Measurements from ENCODE around the gene PIP5KL1. TPM values are rescaled to one million over a fixed set of nuclear protein-coding genes. Genes with fewer than 3 reads are reported as not detected.

The PIP5KL1 gene
- polyA plus RNA-seq, 1 donor from 2014 or later = 3.4 TPM

DNA sequence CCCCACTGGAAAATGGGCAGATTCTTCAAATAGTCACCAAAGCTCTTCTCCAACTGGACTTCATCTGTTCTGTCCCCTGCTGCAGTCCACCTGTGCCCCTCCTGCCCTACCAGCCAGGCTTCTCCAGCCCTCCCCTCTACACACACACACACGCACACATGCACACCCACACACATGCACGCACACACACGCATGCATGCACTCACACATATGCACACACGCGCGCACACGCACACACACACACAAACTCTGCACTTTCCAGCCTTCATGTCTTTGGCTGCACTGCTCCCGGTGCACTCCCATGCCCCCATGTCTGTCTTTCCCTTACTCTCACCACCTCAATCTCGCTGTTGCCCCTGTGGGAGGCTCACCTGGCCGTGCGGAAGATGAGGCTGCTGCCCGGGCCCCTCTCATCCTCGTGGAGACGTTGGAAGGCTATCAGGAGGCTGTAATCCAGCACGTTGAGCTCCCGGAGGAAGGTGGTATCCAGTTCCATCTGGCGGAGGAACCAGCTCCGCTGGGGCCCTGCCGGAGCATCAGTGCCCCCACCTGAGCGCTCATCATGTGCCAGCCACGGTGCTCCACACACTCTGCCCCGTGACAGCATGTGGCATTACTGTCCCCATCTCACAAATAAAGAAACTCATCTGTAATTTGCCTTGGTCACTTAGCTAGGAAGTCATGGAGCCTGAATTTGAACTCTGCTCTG, 5.7 kb downstream of the PIP5KL1 start:
- Histone ChIP-seq H3K4me3 (ENCODE audit: low read length) (no peak overlapping the region), H3F3A (ENCODE audit: insufficient read depth, low read length, poor library complexity, severe bottlenecking) (no peaks in the 10 kb centered on the region), H3K9me2 (ENCODE audit: insufficient read depth, low read length) (no peaks in the 10 kb centered on the region), H4K20me1 (ENCODE audit: insufficient read depth) (no peaks in the 10 kb centered on the region), H2AFZ (ENCODE audit: low read depth, low read length) (no peak overlapping the region), H3K79me2 (replicated peaks; ENCODE audit: insufficient read depth, low read length) (no peaks in the 10 kb centered on the region), H3K27ac (ENCODE audit: low read length) (no peak overlapping the region), H3K27me3 (ENCODE audit: insufficient read depth, low read depth, low read length) (peaks cover 50% of the 10 kb centered on the region), H3K36me3 (ENCODE audit: insufficient read depth, low read length) (no peaks in the 10 kb centered on the region), H3K9me3 (ENCODE audit: low read length) (no peaks in the 10 kb centered on the region), H3K4me2 (ENCODE audit: low read length) (no peak overlapping the region), H3K9ac (ENCODE audit: low read length) (no peak overlapping the region)
- TF ChIP-seq, protein P1, sequence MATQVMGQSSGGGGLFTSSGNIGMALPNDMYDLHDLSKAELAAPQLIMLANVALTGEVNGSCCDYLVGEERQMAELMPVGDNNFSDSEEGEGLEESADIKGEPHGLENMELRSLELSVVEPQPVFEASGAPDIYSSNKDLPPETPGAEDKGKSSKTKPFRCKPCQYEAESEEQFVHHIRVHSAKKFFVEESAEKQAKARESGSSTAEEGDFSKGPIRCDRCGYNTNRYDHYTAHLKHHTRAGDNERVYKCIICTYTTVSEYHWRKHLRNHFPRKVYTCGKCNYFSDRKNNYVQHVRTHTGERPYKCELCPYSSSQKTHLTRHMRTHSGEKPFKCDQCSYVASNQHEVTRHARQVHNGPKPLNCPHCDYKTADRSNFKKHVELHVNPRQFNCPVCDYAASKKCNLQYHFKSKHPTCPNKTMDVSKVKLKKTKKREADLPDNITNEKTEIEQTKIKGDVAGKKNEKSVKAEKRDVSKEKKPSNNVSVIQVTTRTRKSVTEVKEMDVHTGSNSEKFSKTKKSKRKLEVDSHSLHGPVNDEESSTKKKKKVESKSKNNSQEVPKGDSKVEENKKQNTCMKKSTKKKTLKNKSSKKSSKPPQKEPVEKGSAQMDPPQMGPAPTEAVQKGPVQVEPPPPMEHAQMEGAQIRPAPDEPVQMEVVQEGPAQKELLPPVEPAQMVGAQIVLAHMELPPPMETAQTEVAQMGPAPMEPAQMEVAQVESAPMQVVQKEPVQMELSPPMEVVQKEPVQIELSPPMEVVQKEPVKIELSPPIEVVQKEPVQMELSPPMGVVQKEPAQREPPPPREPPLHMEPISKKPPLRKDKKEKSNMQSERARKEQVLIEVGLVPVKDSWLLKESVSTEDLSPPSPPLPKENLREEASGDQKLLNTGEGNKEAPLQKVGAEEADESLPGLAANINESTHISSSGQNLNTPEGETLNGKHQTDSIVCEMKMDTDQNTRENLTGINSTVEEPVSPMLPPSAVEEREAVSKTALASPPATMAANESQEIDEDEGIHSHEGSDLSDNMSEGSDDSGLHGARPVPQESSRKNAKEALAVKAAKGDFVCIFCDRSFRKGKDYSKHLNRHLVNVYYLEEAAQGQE (IDR thresholded peaks at IDR 0.05; ENCODE audit: borderline replicate concordance) = no peak
- TF ChIP-seq EP300 (conservative IDR thresholded peaks at IDR 0.05; ENCODE audit: poor library complexity, severe bottlenecking) = no peak
- TF ChIP-seq SMC3 (conservative IDR thresholded peaks at IDR 0.05; ENCODE audit: poor library complexity) = no peak
- TF ChIP-seq POLR2AphosphoS5 (IDR thresholded peaks at IDR 0.05) = no peak
- TF ChIP-seq EZH2 (IDR thresholded peaks at IDR 0.05; ENCODE audit: borderline replicate concordance, insufficient read depth, low read length, poor library complexity, severe bottlenecking) = no peak
- TF ChIP-seq RAD21 (conservative IDR thresholded peaks at IDR 0.05) = no peak
- TF ChIP-seq, protein P2, sequence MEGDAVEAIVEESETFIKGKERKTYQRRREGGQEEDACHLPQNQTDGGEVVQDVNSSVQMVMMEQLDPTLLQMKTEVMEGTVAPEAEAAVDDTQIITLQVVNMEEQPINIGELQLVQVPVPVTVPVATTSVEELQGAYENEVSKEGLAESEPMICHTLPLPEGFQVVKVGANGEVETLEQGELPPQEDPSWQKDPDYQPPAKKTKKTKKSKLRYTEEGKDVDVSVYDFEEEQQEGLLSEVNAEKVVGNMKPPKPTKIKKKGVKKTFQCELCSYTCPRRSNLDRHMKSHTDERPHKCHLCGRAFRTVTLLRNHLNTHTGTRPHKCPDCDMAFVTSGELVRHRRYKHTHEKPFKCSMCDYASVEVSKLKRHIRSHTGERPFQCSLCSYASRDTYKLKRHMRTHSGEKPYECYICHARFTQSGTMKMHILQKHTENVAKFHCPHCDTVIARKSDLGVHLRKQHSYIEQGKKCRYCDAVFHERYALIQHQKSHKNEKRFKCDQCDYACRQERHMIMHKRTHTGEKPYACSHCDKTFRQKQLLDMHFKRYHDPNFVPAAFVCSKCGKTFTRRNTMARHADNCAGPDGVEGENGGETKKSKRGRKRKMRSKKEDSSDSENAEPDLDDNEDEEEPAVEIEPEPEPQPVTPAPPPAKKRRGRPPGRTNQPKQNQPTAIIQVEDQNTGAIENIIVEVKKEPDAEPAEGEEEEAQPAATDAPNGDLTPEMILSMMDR (IDR thresholded peaks at IDR 0.05; ENCODE audit: poor library complexity, severe bottlenecking) = no peak
- TF ChIP-seq MXI1 (conservative IDR thresholded peaks at IDR 0.05; ENCODE audit: poor library complexity, severe bottlenecking) = no peak

DNA sequence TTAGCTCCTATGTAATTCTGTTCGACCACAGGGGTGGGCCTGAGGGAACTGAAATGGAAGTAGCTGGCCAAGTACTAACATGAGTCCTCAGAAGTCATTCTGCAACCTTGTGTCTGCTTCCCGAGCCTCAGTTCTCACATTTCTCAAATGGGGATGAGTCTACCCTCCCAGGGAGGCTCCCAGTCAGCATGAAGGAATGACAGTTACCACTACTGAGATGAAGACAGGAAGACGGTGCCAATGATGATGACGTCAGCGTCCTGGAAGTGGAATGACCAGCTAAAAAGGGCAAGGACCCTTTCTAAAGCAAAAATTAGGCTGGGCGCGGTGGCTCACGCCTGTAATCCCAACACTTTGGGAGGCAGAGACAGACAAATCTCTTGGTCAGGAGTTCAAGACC, 6.8 kb downstream of the PIP5KL1 start:
- Histone ChIP-seq H4K20me1 (ENCODE audit: insufficient read depth) (no peaks in the 10 kb centered on the region), H3K9me2 (ENCODE audit: insufficient read depth, low read length) (no peaks in the 10 kb centered on the region), H3K27me3 (ENCODE audit: insufficient read depth, low read depth, low read length) (peaks cover 42% of the 10 kb centered on the region), H3K4me2 (ENCODE audit: low read length) (no peak overlapping the region), H3K36me3 (ENCODE audit: insufficient read depth, low read length) (no peaks in the 10 kb centered on the region), H3K4me3 (ENCODE audit: low read length) (no peak overlapping the region), H3K79me2 (replicated peaks; ENCODE audit: insufficient read depth, low read length) (no peaks in the 10 kb centered on the region), H3F3A (ENCODE audit: insufficient read depth, low read length, poor library complexity, severe bottlenecking) (no peaks in the 10 kb centered on the region), H3K9ac (ENCODE audit: low read length) (no peak overlapping the region), H2AFZ (ENCODE audit: low read depth, low read length) (no peak overlapping the region), H3K27ac (ENCODE audit: low read length) (no peak overlapping the region), H3K9me3 (ENCODE audit: low read length) (no peaks in the 10 kb centered on the region)
- TF ChIP-seq POLR2AphosphoS5 (IDR thresholded peaks at IDR 0.05) (no peak), SMC3 (conservative IDR thresholded peaks at IDR 0.05; ENCODE audit: poor library complexity) (no peak), MXI1 (conservative IDR thresholded peaks at IDR 0.05; ENCODE audit: poor library complexity, severe bottlenecking) (no peak), TAF1 (IDR thresholded peaks at IDR 0.05; ENCODE audit: low read depth) (no peak), EZH2 (IDR thresholded peaks at IDR 0.05; ENCODE audit: borderline replicate concordance, insufficient read depth, low read length, poor library complexity, severe bottlenecking) (no peak), RAD21 (conservative IDR thresholded peaks at IDR 0.05) (no peak), EP300 (conservative IDR thresholded peaks at IDR 0.05; ENCODE audit: poor library complexity, severe bottlenecking) (no peak)
- TF ChIP-seq, protein P1 (IDR thresholded peaks at IDR 0.05; ENCODE audit: borderline replicate concordance) = no peak
- TF ChIP-seq, protein P2 (IDR thresholded peaks at IDR 0.05; ENCODE audit: poor library complexity, severe bottlenecking) = no peak

Data from neural cell (in vitro differentiated cells).